Measurements from ENCODE around the gene FBXW4.

The FBXW4 gene

GRCh38 chr10:101587725-101588653, 107.0 kb downstream of the FBXW4 start, which contains the start of the genes DPCD and POLL:
Gene DPCD, plus strand, starts transcription at chr10:101588321. Its CDS starts 16 bp downstream, at chr10:101588337.
Gene POLL, minus strand, starts transcription at chr10:101588257. Its CDS starts 897 bp downstream, at chr10:101587360.
- DNase-seq (ENCODE audit: low spot score) (peak; percentile 88), FAIRE-seq (peak; percentile 41)

- FAIRE-seq, result no peak
- no peak for DNase-seq (ENCODE audit: low spot score)
These were observed 109.1 kb downstream of the FBXW4 start for GRCh38 chr10:101585841-101586240.

DNA sequence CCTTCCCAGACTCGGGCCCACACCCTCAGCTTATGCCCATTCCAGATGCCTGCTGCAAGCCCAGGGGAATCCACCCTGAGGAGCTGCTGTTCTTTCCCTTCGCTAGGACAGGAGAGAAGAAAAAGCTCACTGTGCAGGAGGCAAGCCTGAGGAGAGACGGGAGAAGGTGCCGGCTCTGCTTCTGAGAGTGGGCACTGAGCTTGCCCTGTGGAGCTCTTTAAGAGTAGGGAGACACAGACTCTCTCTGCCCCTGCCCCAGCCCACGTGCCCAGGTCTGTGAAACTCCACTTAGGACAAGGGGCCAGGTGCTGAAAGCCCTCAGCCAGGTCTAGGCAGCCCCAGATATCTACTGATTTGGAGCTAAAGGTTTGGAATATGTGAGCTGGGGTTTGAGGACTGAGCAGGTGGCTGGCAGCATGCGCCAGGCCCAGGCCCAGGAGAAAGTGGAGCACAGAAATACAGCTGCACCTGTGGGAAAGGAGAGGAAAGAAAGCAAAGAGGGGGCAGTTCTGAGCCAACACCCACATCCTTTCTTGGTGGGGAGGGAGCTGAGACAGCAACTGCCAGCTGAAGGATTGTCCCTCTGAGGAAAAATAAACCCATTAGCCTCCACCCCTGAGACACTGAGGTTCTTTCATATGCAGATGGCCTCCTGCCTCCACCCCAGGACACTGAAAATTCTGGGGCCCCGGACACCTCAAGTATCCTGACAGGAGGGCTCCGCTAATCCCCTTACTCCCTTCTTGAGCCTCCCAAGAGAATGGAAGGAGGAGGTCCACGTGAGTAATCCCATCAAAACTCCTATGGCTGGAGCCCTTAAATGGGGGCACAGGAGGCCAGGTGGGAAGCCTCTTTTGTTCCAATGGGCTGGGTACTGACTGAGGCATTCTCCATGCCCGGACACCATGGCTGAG, 114.2 kb downstream of the FBXW4 start:
- no peak for FAIRE-seq

DNA sequence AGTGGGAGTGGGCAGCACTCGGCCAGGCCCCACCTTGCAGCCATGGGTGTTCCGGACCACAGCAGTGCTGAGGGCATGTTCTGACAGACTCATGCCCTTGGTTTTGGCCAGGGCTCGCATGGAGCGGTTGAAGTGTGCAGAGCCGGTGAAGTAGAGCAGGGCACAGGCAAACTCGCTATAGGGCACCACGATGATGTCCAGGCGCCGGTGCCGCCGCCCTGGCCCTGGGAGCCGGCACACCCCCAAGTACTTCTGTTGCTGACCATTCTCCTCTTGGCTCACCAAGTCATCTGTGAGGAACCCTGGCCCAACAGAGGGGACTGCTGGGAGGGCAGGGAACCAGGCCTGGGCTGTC, 115.5 kb downstream of the FBXW4 start:
- no peak for FAIRE-seq
- no peak for DNase-seq (ENCODE audit: low spot score)

More for the DNA sequence above, 114.2 kb downstream of the FBXW4 start:
- no peak for DNase-seq (ENCODE audit: low spot score)

DNA sequence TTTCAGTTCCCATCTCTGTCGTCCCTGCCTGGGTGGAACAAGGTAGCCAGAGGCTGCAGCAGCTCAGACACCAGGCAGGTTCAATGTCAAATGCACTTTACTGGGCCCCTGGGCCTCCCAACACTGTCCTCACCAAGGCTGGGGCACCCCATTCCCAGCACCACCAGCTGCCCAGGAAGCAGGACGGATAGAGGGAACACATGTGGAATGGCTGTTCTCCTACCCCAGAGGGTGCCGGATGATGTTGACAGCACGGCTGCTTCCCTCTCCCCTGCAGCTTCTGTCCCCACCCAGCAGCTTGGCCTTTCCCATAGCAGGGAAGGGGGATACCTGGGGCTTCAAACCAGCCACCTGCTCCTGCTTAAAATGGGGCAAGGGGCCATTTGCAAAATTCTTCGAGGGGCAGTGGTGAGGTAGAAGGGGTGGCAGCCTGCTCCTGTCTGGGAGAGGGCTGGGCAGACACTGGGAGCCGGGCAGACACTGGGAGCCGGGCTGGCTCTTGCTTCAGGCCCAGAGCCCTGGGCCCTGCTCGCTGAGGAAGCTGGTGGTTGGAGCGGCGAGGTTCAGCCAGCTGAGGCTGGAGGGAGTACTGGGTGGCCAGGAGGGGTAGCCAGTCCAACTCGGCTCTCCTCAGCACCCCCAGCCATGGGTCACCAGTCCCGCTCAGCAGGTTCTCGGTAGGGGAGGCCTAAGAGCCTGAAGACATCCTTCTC, 116.0 kb downstream of the FBXW4 start:
- DNase-seq (ENCODE audit: low spot score) (no peak), FAIRE-seq (no peak)

GRCh38 chr10:101578192-101578591, 116.8 kb downstream of the FBXW4 start:
- FAIRE-seq, result no peak
- DNase-seq (ENCODE audit: low spot score), result no peak

DNA sequence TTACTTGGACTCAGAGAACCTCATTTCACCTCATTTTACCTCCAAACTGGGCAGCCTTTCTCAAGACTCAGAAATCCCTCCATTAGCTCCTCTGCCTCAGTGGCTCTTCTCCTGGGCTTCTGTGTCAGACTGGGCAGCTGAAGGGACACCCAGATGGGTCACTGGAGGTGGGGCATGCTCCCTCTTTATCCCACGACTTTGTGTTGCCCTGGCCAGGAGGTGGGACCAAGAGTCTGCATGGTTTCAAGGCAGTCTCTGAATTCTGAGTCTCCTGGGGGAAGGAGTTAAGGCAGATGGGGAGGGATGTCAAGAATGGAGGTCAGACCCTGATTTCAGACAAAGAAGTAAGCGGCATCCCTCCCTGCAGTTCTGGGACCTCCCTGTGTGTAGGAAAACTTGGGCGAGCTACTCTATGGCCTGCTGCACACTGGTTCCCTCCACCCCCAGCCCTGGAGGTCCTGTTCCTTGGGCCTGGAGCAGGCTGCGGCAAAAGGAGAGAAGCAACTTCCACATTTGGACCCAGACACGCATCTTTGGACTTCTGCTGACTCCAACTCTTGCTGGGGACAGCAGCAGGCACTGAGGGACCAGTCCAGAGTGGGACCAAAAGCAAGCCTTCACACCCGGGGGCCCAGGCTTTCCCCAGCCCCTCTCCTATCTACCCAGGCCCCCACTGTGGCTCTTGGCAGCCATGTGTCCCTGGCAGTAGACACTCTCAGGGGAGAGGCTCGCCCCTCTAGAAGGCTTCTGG, 117.7 kb downstream of the FBXW4 start:
- FAIRE-seq, result no peak
- no peak for DNase-seq (ENCODE audit: low spot score)

DNA sequence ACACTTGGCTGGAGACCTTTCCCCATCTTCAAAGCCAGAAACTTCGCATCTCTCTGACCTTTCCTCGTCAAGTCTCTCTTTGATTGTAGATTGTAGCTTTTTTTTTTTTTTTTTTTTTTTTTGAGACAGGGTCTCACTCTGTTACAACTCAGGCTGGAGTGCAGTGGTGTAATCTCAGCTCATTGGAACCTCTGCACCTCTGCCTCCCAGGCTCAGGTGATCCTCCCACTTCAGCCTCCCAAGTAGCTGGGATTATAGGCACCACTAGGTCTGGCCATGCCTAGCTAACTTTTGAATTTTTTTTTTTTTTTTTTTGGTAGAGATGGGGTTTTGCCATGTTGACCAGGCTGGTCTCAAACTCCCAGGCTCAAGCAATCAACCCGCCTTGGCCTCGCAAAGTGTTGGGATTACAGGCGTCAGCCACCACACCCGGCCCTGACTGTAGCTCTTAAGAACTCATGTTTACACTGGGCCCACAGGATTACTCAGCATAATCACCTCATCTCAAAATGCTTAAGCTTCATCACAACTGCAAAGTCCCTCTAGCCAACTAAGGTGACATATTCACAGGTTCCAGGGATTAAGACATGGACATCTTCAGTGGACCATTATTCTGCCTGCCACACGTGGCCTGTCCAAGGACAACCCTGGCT, 118.6 kb downstream of the FBXW4 start:
- DNase-seq (ENCODE audit: low spot score) (no peak), FAIRE-seq (no peak)

- DNase-seq (ENCODE audit: low spot score), result no peak
These were observed 119.3 kb downstream of the FBXW4 start for GRCh38 chr10:101575580-101576210.

GRCh38 chr10:101575091-101575490, 119.9 kb downstream of the FBXW4 start:
- FAIRE-seq (no peak), DNase-seq (ENCODE audit: low spot score) (no peak)

More at GRCh38 chr10:101575580-101576210, 119.3 kb downstream of the FBXW4 start:
- FAIRE-seq, result no peak

GRCh38 chr10:101573885-101574753, 120.9 kb downstream of the FBXW4 start:
- FAIRE-seq (no peak), DNase-seq (ENCODE audit: low spot score) (no peak)

DNA sequence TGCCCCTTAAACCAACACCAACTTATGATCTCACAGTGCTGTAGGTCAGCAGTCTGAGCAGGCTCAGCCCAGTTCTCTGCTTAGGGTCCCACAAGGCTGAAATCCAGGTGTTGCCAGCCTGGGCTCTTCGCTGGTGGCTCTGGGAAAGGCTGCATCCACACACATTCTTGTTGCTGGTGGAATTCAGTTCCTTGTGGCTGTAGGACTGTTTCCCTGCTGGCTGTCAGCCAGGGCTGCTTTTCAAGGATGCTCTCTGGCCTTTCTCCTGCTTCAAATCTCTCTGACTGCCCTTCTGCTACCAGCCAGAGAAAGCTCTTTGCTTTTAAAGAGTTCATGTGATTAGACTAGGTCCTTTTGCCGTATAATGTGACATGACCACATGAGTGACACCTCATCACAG, 122.2 kb downstream of the FBXW4 start:
- DNase-seq (ENCODE audit: low spot score) (no peak), FAIRE-seq (no peak)

DNA sequence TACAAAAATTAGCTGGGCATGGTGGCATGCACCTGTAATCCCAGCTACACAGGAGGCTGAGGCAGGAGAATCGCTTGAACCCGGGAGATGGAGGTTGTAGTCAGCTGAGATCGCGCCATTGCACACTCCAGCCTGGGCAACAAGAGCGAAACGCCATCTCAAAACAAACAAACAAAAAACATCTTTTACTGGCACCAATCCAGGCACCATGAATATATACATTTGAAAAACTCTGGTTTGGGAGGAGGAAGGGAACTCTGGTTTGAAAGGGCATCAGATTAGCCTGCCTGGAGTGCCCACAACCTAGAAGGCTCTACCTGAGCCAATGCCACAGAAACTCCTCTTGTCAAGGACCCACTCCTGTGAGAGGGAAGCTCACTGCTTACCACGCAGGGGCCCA, 122.8 kb downstream of the FBXW4 start:
- DNase-seq (ENCODE audit: low spot score) (no peak), FAIRE-seq (no peak)

DNA sequence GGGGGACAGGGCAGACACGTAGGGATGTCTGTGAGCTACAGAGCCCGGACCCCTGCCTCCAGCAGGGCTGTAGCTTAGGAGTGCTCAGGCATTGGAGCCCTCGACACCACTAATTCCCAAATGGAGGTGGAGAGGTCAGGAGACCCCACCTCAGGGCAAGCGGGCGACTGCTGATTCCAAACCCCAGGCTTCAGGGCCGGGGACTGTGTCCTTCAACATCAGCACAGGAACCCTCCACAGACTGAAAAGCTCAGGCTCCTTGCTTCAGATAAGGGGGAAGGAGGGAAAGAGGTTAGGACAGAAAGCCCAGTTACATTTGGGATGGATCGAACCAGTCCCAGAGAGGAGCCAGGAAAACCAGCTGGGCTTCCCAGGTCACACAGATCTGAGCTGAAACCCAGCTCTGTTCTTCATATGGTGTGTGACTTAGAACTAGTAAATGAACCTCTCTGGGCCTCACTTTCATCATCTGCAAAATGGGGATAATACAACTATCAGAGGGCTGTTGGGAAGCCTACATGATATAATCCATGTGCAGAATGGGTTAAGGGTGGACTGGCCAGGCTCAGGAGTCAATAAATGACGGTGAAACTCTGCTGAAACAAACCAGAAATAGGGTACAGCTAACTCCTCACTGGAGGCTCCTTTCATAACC, 123.6 kb downstream of the FBXW4 start:
- DNase-seq (ENCODE audit: low spot score), result no peak
- no peak for FAIRE-seq

DNA sequence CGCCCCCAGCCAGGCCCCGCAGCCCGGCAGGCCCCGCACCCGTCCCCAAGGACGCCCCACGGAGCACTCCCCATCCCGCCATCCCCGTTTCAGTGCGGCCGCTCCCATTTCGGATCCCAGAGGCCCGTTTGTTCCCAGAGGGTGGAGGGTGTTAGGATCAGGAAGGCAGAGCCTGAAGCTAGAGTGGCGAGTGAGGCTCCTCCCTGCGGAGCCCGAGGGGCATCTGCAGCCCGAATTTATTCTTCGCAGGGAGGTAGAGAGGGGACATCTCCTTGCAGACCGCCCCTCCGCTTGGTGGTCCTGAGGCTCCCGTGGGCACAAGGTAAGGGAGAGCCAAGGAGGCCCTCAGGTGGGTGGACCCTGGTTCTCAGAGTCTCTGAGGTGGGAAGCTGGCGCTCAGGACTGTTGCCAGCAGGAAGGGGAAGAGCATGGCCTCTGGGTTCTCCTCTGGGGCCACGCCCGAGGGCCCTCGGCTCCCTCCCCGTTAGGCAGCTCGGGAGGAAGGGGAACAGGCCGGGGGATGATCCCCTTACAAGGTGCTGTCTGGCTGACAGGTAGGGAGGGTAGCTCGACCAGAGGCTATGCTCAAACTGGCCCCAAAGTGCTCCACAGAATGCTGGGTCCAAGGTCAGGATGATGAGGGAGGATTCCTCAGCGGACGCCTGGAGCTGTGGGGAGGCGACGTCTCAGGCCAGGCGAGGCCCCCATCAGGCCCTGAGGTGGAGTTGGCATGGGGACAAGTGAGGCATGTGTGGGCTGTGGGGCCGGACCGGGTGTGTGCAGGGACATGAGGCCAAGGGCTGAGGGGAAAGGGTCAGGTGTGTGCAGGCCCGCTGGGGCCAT, 124.3 kb downstream of the FBXW4 start:
- FAIRE-seq (no peak), DNase-seq (ENCODE audit: low spot score) (no peak)

DNA sequence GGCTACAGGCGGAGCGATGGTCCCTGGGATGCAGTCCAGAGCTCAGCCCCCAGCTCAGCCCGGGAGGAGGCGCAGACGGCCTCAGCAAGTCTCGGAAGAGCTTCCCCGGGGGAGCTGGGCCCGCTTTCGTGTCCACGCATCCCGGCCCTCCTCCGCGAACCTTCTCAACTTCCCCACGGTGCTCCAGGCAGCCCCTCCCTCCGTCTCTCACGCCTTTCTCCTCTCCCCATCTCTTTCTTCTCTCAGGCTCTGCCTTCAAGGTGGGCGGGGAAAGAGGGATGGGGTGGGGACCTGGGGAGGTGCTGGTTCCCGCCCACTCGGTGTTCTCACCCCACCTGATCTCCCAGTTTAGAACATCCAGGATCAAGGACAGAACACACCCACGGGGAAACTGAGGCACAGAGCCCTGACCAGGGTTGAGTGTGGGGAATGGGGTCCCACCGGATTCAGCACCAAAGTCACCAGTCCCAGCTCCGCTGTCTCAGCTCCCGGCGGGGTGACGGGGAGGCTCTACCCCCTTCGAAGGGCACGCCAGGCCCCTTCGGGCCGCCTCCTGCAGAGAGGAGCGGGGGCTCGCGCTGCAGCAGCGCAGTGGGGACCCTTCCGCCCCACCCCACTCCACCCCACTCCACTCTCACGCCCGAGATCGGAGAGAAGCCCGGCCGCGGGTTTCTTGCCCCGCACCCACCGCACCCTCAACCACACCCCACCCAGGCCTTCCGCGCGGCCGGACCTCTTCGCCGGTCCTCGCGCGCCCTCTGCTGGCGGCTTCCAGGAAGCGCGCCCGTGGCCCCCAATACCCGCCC, 125.1 kb downstream of the FBXW4 start:
- no peak for FAIRE-seq
- DNase-seq (ENCODE audit: low spot score), result peak; percentile 27

GRCh38 chr10:101569323-101569621, 125.7 kb downstream of the FBXW4 start:
- FAIRE-seq (no peak), DNase-seq (ENCODE audit: low spot score) (no peak)

Data from RCC 7860 (cell line).